ENCODE data around the gene FAAP100.
A peak's percentile ranks its signal among the peaks of the same experiment; 100 is the strongest.
"Not testable (repeated sequence)": the region's sequence is repeated elsewhere in the genome, so short reads cannot be mapped to it uniquely, and the experiment has no call there.

Gene FAAP100

GRCh38 chr17:81538651-81539570 is 13.2 kb downstream of the FAAP100 start:
- no peak for DNase-seq

GRCh38 chr17:81537856-81538555 is 14.1 kb downstream of the FAAP100 start:
- DNase-seq = no peak

- no peak for DNase-seq
Observed at GRCh38 chr17:81537343-81537855, 14.8 kb downstream of the FAAP100 start.

GRCh38 chr17:81536299-81537290 is 15.6 kb downstream of the FAAP100 start:
- no peak for DNase-seq

- DNase-seq = no peak
Observed at GRCh38 chr17:81535480-81536298, 16.5 kb downstream of the FAAP100 start.

- DNase-seq = no peak
Observed at GRCh38 chr17:81535007-81535328, 17.2 kb downstream of the FAAP100 start.

GRCh38 chr17:81534157-81535006 is 17.8 kb downstream of the FAAP100 start:
- DNase-seq = peak; percentile 42

- DNase-seq = no peak
Observed at GRCh38 chr17:81533339-81534141, 18.6 kb downstream of the FAAP100 start.

- no peak for DNase-seq
Observed at GRCh38 chr17:81532490-81533287, 19.5 kb downstream of the FAAP100 start.

GRCh38 chr17:81531998-81532404 is 20.2 kb downstream of the FAAP100 start:
- DNase-seq = not testable (repeated sequence)

- not testable (repeated sequence) for DNase-seq
Observed at GRCh38 chr17:81531013-81531412, 21.1 kb downstream of the FAAP100 start.

GRCh38 chr17:81529437-81529803 is 22.7 kb downstream of the FAAP100 start:
- no peak for DNase-seq

GRCh38 chr17:81528651-81529436 is 23.3 kb downstream of the FAAP100 start:
- no peak for DNase-seq

GRCh38 chr17:81528384-81528650 is 23.8 kb downstream of the FAAP100 start:
- no peak for DNase-seq

- DNase-seq = no peak
Observed at GRCh38 chr17:81527591-81528383, 24.4 kb downstream of the FAAP100 start, which contains the start of gene FSCN2. Gene FSCN2, plus strand, starts transcription at chr17:81528377. Its CDS starts 155 bp downstream, at chr17:81528532.

GRCh38 chr17:81526662-81527571 is 25.2 kb downstream of the FAAP100 start:
- DNase-seq = no peak
